Islet of Langerhans (tissue), 1 donor: ENCODE measurements around the gene URI1.
"Not testable (repeated sequence)": the region's sequence is repeated elsewhere in the genome, so short reads cannot be mapped to it uniquely, and the experiment has no call there.

Source experiments
- FAIRE-seq: peaks from one replicate; lab custom pipeline; 2011; peaks lifted over from hg19 to GRCh38; lab: Jason Lieb, UNC

The URI1 gene

GRCh38 chr19:29942404-29943261, 594 bp downstream of the URI1 start:
- no peak for FAIRE-seq

- no peak for FAIRE-seq
Measured at GRCh38 chr19:29943615-29944014, 1.6 kb downstream of the URI1 start.

- FAIRE-seq = no peak
Measured at GRCh38 chr19:29944390-29945012, 2.5 kb downstream of the URI1 start.

GRCh38 chr19:29945017-29945416, 3.0 kb downstream of the URI1 start:
- FAIRE-seq = no peak

- no peak for FAIRE-seq
Measured at GRCh38 chr19:29945433-29945832, 3.4 kb downstream of the URI1 start.

- FAIRE-seq = no peak
Measured at GRCh38 chr19:29946645-29947044, 4.6 kb downstream of the URI1 start.

GRCh38 chr19:29947871-29948270, 5.8 kb downstream of the URI1 start:
- no peak for FAIRE-seq

- FAIRE-seq = not testable (repeated sequence)
Measured at GRCh38 chr19:29948759-29949470, 6.9 kb downstream of the URI1 start.

GRCh38 chr19:29952177-29952576, 10.1 kb downstream of the URI1 start:
- peak; percentile 24 for FAIRE-seq

- FAIRE-seq = no peak
Measured at GRCh38 chr19:29952646-29953045, 10.6 kb downstream of the URI1 start.

- FAIRE-seq = peak; percentile 41
Measured at GRCh38 chr19:29953352-29954247, 11.6 kb downstream of the URI1 start.

GRCh38 chr19:29956855-29957254, 14.8 kb downstream of the URI1 start:
- no peak for FAIRE-seq

- no peak for FAIRE-seq
Measured at GRCh38 chr19:29961311-29961710, 19.3 kb downstream of the URI1 start.

GRCh38 chr19:29962793-29963192, 20.8 kb downstream of the URI1 start:
- FAIRE-seq = no peak

GRCh38 chr19:29963576-29963975, 21.5 kb downstream of the URI1 start:
- peak; percentile 86 for FAIRE-seq

- FAIRE-seq = no peak
Measured at GRCh38 chr19:29964171-29964570, 22.1 kb downstream of the URI1 start.

GRCh38 chr19:29965492-29965891, 23.5 kb downstream of the URI1 start:
- no peak for FAIRE-seq

GRCh38 chr19:29966142-29966541, 24.1 kb downstream of the URI1 start:
- not testable (repeated sequence) for FAIRE-seq

- FAIRE-seq = peak; percentile 79
Measured at GRCh38 chr19:29966588-29967249, 24.7 kb downstream of the URI1 start.

- no peak for FAIRE-seq
Measured at GRCh38 chr19:29967623-29968022, 25.6 kb downstream of the URI1 start.

GRCh38 chr19:29969891-29970290, 27.9 kb downstream of the URI1 start:
- FAIRE-seq = no peak

GRCh38 chr19:29971002-29971401, 29.0 kb downstream of the URI1 start:
- no peak for FAIRE-seq
